Medulla oblongata (tissue), 1 donor: ENCODE data around the gene OR51B2.
"Not testable (repeated sequence)": the region's sequence is repeated elsewhere in the genome, so short reads cannot be mapped to it uniquely, and the experiment has no call there.

Experiments used
- DNase-seq: peaks from one replicate; pipeline ENCODE4 v3.0.0-alpha.2; 2015; ENCODE audit errors: extremely low spot score

OR51B2 gene

DNA sequence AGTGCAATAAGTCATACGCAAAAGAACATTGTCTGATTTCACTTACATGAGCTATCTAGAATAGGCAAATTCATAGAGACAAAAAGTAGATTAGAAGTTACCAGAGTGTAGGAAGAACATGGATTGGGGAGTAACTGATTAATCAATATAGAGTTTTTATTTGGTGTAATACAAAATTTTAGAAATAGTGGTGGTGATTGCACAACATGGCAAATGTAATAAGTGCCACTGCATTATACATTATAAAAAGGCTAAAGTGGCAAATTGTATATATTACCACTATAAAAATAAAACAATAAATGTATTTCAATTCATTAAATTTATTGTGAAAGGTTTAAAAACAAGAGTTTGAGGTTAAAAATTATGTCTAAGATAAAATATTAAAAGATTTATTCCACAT lies 13.7 kb downstream of the OR51B2 start:
- no peak for DNase-seq

DNA sequence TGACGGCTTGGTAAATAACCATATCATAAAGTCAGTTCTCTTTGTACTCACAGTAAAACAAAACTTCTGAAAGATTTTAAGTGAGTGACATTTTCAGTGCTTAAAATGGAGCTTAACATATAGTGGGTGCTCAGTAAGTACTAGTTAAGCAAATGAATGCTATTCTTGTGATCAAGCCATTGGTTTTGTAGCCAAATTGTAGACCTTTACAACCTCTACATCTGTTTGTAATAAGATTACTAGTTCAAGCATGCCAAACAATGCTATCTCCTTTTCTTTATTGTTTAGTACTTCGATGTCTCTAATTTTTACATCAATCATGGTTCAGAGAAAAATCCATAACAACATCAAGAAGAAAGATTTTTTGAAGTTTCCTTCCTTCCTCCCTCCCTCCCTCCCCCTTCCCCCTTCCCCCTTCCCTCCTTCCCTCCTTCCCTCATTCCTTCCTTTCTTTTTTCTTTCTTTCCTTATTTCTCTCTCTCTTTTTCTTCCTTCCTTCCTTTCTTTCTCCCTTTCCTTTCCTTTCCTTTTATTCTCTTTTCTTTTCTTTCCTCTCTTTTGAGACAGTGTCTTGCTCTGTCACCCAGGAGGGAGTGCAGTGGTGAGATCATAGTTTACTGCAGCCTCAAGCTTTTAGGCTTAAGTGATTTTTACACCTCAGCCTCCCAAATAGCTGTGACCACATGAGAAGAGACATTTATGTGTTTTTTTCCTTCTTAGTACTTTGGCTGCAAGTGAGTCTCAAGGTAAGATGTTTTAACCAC lies 16.7 kb downstream of the OR51B2 start:
- DNase-seq = no peak

DNA sequence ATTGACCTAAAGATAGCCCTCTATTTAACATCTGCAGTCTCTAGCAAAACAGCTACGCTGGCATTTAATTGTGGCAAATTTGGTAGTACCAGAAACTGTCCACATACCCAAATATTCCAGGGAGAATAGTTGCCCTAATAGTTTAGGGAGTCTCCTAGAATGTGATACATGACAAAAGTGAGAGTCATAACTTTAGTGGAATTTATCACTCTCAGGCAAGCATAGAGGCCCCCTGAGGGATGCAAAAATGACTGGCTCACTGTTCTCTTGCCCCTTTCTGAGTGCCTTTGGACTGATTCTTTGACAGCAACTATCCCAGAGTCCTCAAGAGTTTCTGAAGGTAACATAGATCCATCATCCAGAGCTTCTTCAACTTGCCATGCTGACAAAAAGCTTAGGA lies 20.1 kb downstream of the OR51B2 start:
- DNase-seq = no peak

DNA sequence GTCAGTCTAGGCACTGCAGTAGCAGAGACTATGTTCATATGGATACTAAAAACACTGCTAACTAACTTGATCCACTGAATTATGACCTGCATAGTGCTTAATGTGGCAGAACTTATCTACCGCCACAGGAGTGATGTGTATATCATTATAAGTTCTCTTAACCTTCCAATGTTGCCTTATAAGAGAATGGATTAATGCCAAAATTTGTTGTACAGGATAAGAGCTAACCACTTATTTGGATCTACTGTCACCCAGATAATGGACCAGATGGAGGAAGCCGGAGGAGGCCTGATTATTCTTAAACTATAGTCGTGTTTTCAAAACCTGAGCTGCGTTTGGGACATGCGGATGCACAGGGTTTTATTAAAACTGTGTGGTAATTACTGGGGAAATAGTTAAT lies 20.5 kb downstream of the OR51B2 start:
- no peak for DNase-seq

DNA sequence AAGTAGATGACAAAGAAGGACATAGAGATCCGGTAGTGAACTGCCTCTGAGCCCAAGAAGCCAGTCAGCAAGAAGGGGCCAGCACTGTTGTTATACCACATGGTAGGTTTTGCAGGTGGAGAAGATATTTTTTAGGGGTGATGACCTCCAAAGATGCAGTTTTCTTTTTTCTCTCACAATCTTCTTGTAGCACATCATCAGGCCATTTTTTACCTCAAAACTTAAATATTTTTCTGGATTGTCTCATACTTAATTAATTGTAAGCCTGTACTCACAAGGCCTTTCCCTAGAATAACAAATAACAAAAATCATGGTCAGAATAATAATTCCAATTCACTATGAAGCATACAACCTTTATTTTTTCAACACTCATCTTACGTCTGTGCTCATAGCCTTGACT lies 22.3 kb downstream of the OR51B2 start, which contains the start of gene OR51B4:
OR51B4 (minus strand) TSS at position 101 of the 400 bp plus-strand sequence; CDS start at position 101, 0 bp downstream.
- DNase-seq = no peak

DNA sequence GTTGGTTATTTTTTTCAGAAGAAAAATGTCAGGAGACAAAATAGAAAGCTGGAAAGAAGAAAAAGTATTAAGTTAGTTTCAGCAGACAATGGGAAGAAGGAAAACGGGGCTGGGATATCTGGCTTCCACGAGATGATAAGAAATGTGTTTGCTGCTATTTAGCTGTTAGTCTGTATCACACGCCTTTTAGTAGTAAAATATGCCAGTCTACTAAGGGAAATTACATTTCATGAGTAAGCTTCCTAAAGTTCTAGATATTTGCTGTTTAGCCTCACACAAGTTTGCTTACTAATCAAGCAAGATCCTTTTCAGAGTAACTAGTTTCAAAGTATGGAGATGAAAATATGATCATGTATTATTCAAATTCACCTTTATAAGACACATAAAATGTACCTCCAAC lies 23.8 kb downstream of the OR51B2 start:
- no peak for DNase-seq

DNA sequence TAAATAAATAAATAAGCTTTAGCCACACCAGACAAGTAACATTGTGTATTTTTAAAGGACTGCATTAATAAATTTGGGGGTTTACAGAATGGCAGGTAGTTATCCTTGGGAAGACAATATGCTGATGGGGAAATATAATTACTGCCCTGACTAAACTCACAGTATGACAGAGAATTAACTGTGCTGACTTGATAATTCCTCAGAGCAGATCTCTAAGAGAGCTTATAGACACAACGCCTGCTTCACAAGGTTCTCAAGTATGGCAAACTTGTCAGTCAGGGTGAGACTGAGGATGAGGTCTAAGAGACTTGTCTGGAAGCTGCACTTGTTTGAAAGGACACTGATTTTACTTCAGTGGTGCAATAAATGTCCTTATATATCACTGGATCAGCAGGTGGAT lies 25.6 kb downstream of the OR51B2 start:
- no peak for DNase-seq

DNA sequence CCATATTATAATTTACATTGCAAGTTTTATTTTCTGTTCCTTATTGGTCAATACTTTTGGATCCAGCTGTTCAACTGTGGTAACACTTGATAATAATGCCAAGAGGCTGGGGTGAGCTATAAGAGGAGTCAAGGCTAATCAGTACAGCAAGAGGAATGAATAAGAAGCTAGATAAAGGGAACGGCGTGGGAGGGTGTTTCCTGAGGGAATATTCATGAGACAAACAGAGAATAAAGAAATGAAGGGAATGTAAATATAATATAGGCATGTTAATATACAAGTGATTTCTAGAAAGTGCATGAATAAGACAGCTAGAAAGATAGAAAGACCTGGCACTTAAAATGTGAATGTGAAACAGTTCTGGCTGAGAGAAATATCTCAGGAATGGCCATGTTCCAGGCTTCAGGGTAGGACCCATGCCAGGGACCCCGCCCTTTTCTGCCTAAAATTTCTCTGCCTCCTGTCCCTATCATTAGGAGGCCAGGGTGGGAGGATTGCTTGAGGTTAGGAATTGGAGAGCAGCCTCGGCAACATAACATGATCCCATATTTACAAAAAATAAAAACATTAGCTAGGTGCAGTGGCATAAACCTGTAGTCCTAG lies 26.3 kb downstream of the OR51B2 start:
- DNase-seq = no peak

DNA sequence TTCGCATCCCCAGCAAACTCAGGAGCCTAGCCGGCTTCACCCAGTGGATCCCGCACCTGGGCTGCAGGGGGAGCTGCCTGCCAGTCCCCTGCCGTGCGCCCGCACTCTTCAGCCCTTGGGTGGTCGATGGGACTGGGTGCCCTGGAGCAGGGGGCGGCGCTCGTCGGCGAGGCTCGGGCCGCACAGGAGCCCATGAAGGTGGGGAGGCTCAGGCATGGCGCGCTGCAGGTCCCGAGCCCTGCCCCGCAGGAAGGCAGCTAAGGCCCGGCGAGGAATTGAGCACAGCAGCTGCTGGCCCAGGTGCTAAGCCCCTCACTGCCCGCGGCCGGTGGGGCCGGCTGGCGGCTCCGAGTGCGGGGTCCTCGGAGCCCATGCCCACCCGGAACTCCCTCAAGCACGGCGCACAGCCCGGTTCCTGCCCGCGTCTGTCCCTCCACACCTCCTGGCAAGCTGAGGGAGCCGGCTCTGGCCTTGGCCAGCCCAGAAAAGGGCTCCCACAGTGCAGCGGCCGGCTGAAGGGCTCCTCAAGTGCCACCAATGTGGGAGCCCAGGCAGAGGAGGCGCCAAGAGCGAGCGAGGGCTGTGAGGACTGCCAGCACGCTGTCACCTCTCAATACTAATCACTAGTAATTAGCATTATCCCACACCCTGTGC lies 29.6 kb downstream of the OR51B2 start:
- not testable (repeated sequence) for DNase-seq

DNA sequence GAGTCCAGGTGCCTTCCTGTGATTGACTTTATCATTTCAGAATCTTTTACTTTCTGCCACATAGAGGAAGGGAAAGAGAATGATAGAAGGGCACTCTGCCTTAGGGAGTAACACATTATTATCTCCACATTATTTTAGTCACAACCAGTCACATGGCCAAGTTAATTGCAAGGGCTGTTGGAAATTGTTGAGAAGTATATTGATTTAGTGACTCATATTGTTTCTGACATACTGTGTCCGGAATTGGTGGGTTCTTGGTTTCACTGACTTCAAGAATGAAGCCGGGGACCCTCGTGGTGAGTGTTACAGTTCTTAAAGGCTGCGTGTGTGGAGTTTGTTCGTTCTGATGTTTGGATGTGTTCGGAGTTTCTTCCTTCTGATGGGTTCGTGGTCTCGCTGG lies 31.1 kb downstream of the OR51B2 start:
- no peak for DNase-seq

DNA sequence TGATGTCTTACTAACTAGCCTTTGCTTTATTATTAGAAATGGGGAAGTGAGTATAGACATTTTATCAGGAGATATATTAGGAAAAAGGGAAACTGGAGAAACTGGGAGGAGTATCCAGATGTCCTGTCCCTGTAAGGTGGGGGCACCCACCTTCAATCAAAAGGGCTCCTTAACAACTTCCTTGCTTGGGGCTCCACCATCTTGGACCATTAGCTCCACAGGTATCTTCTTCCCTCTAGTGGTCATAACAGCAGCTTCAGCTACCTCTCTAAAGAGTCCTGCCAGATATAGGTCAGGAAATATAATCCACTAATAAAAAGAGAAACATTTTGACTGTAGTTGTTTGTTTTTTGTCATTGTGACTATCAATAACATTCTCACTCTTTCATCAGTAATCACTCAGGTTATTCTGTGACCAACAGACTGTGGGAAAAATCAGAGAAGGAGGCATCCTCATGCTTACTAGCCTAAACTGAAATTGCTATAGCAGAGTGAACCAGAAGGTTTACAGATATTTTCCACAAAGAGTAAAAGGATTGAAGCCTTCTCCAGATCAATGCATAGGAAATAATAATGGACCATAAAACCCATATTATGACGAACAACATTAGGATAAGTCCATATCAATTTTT lies 32.8 kb downstream of the OR51B2 start:
- no peak for DNase-seq

DNA sequence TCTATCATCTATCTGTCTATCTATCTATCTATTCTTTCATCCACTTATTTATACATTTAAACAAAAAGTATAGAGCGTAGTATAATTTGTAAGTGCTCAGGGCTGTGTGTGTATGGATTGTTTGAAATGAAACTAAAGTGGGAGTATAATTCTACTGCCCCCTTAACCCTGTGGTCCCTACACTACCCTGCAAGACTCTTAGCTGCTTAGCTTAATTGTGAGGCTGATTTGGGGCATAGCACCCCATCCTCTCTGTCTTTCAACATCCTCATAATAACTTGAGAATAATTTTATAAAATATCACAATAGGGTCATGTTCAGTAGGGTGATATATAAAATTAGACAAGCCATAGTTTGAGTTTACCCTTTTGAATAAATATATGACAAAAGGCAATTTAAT lies 34.0 kb downstream of the OR51B2 start:
- DNase-seq = no peak

DNA sequence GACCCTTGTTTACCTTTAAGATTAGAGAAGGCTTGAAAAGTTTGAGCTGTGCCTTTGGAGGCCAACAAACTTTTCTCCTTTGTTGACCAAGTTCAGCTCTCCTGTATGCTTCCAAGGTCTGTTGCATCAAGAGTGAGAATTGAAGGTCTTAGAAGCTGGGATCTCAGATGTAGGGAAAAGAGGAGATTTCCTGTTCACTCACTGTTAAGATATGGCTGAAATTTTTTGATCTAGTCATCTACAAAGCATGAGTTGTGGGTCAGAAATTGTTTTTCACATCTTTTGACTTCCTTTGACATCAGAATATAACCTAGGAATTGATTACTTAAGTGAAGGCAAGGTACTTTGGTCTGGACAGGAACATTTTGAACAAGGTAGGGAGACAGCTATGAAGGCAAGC lies 34.4 kb downstream of the OR51B2 start:
- no peak for DNase-seq

DNA sequence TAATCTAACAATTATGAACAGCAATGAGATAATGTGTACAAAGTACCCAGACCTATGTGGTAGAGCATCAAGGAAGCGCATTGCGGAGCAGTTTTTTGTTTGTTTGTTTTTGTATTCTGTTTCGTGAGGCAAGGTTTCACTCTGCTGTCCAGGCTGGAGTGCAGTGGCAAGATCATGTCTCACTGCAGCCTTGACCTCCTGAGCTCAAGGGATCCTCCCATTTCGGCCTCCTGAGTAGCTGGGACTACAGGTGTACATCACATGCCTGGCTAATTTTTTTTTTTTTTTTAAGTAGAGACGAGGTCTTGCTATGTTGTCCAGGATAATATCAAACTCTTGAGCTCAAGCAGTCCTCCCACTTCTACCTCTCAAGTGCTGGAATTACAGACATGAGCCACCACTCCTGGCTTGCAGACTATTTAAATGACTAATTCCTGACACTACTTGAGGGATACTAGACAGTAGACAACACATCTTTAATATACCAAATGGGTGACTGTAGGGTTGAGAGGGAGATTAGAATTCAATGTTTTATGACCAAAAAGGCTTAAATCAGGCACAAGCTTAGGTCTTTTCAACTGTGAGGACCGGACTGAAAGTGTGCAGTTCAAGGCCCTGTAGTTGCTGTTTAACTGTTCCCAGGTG lies 35.1 kb downstream of the OR51B2 start:
- no peak for DNase-seq

DNA sequence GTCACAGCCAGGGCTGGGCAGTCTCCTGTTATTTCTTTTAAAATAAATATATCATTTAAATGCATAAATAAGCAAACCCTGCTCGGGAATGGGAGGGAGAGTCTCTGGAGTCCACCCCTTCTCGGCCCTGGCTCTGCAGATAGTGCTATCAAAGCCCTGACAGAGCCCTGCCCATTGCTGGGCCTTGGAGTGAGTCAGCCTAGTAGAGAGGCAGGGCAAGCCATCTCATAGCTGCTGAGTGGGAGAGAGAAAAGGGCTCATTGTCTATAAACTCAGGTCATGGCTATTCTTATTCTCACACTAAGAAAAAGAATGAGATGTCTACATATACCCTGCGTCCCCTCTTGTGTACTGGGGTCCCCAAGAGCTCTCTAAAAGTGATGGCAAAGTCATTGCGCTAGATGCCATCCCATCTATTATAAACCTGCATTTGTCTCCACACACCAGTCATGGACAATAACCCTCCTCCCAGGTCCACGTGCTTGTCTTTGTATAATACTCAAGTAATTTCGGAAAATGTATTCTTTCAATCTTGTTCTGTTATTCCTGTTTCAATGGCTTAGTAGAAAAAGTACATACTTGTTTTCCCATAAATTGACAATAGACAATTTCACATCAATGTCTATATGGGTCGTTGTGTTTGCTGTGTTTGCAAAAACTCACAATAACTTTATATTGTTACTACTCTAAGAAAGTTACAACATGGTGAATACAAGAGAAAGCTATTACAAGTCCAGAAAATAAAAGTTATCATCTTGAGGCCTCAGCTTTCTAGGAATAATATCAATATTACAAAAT lies 35.8 kb downstream of the OR51B2 start:
- no peak for DNase-seq

DNA sequence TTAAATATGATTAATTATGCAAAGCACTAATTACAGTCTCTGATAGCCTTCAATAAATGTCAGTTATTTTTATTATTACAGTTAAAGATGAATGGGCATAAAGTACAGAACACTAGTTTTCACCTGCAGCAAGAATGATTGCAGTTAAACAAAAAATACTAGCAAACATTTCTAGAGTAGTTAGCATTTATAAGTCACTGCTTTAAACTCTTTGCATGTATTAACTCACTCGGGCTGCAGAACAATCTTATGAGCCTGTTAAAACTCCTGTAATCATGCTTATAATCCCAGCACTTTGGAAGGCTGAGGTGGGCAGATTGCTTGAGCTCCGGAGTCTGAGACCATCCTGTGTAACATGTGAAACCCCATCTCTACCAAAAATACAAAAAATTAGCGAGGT lies 37.2 kb downstream of the OR51B2 start:
- DNase-seq = no peak

DNA sequence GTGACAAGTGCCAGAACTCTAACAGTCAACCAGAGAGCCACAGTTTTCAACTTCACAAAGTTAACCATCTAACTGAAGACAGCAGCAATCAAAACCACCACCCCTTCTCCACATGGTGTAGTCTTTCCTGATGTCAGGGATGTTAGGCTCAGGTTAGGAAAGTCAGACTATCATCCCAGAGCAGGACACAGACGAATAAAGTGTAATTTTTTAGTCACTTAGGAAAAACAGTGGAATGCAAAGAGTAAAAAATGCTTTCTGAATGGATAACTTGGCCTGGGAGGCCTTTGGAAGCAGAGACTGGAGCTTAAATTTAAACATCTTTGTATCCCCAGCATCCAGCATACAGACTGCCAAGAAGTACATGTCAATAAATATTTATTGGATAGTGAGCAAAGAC lies 37.7 kb downstream of the OR51B2 start:
- no peak for DNase-seq

DNA sequence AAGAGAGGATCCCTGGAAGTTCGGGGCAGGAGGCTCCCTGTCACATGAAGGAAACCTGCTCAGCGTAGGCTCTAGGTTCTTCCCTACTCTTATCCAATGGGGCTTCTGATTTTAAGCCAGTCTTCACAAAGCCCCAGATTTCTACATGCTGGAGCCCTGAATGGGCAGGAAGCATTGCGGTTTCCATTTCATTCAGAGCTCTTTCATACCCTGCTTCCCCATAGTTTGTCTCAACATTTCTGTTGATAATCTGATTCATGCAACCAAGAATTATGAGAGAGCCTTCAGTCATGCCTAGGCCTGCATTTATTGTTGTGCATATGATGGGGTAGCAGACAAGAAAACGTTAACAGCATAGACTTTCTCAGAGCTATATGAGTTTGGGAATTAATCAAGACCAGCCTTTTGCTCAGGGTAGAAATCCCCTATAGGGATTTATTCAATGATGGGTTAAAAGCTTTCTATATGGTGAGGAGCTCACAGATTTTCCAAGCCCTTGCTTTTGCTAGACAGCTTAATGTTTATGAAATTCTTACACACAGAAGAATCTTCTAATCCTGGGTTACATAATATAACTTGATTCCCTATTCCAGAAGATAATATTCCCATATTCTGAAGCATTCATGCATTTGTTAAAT lies 38.3 kb downstream of the OR51B2 start:
- no peak for DNase-seq

DNA sequence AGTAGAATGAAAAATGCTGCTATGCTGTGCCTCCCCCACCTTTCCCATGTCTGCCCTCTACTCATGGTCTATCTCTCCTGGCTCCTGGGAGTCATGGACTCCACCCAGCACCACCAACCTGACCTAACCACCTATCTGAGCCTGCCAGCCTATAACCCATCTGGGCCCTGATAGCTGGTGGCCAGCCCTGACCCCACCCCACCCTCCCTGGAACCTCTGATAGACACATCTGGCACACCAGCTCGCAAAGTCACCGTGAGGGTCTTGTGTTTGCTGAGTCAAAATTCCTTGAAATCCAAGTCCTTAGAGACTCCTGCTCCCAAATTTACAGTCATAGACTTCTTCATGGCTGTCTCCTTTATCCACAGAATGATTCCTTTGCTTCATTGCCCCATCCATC lies 39.5 kb downstream of the OR51B2 start:
- no peak for DNase-seq

DNA sequence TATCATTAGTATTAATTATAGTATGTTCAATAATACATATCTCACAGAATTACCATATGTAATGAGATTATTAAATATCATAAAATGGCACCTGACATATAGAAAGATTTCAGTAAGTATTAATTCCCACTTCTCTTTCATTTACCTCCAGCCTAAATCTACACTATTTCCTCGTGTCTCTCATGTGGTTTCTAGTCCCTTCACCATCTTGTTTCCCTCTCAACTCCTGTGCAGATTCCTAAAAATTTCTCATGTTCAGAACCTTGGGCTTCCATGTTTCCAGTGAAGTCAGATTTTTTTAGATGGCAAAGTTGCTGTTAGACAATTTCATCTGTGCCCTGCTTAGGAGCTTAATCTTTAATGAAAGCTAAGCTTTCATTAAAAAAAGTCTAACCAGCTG lies 40.2 kb downstream of the OR51B2 start:
- no peak for DNase-seq

DNA sequence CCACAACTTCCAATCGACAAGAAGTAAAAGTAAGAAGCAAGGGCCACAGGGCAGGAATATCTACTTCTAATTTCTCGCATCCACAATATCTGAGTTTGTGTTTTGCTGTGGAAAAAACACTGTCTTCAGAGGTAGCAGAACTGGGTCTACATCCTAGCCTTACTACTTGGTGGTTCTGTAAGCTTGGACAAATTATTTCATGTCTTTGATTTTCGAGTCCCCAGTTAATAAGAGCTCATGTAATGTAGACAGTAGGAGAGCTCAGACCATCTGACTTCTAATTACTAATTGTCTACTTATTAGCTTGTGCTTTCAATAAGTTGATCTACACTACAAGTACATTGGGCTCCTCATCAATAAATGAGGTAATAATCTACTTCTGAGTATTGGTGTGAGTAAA lies 41.0 kb downstream of the OR51B2 start:
- DNase-seq = no peak
